ENCODE data around the gene TAF1L. TPM values are rescaled to one million over a fixed set of nuclear protein-coding genes. Genes with fewer than 3 reads are reported as not detected.
"Not testable (repeated sequence)": the region's sequence is repeated elsewhere in the genome, so short reads cannot be mapped to it uniquely, and the experiment has no call there.

Gene TAF1L
- 0.78 TPM for total RNA-seq

DNA sequence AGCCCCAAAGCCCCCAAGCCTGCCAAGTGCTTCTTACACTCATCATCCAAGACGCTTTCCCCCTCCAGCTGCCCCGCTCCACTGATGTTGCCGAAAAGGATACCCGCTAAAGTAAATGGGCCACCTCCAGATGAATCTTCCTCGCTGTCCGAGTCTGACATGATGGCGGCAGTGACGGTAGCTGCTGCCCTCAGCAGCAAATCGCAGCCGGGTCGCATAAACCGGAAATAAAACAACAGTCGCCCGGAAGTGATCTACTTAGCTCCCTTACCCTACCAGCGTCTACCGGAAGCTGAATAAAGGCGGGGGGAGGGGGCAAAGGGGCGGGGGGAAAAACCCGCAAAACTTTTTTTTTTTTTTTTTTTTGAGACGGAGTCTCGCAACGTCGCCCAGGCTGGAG, at the start of gene TAF1L:
Gene TAF1L, minus strand, starts transcription at position 308 of the 400 bp plus-strand sequence. Its CDS starts 90 bp downstream, at position 218.
- no peak for DNase-seq

DNA sequence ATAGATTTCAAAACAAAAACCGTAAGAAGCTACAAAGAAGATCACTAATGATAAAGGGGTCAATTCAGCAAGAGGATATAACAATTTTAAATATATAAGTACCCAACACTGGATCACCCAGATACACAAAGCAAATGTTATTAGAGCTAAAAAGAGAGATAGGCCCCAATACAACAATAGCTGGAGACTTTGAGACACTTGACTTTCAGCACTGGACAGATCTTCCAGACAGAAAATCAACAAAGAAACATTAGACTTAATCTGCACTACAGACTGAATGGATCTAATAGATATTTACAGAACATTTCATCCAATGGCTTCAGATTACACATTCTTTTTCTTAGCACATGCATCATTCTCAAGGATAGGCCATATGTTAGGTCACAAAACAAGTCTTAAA, 46.3 kb upstream of the TAF1L start:
- no peak for DNase-seq

DNA sequence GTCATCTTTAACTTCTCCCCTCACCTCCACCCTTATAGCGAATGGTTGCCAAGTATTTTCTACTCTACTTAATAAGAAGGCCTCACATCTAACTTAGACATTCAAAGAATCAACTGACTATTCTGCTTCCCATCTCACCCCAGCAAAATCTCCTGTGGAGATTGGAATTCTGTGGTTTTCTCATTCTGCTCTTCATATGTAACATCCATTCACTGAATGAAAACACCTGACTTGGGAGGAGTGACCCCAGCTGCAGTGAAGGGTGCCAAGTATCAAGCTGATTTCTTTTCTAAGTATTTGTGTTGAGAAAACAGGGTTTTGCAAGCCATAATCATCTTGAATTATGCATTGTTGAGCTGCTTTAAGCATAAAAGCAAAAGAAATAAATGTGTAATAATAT, 42.5 kb upstream of the TAF1L start:
- DNase-seq, result no peak

- no peak for DNase-seq
Measured at GRCh38 chr9:32672469-32672868, 37.0 kb upstream of the TAF1L start.

DNA sequence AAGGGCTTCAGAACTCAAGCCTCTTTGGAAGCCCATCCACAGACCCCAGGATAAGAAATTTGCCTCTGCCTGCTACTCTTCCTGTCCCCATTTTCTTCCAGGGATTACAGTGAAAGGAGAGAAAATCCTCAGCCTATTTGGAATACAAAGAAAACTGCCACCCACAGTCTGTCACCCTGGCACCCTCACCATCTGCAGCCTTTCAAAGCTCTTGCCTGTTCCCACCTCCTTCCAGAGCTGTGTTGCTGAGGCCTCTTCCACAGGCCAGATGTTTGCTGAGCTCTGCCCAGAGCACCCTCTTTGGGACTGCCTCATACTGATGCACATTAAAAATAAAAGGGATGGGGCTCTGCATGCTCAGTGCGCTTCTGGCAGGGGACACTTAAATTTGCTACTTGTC, 35.9 kb upstream of the TAF1L start:
- peak; percentile 33 for DNase-seq

DNA sequence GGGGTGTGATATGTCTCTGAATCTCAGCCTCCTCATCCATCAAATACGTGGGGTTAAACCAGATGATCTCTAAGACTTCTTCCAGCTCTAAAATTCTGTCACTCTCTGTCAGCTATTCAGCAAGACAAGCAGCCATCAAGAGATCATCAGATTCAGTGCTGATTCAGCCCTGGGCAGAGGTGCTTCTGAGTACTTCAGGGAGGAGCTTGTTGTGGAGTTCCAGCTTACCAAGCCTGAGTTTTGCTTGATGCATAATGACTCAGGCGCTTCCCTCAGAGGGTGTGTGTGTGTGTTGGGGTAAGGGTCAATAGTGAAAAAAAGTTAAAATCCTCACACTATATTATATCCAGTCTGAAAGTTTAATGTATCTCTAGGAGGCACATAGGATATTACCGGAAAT, 29.6 kb upstream of the TAF1L start:
- DNase-seq, result no peak

GRCh38 chr9:32663741-32664140, 28.3 kb upstream of the TAF1L start:
- DNase-seq, result no peak

DNA sequence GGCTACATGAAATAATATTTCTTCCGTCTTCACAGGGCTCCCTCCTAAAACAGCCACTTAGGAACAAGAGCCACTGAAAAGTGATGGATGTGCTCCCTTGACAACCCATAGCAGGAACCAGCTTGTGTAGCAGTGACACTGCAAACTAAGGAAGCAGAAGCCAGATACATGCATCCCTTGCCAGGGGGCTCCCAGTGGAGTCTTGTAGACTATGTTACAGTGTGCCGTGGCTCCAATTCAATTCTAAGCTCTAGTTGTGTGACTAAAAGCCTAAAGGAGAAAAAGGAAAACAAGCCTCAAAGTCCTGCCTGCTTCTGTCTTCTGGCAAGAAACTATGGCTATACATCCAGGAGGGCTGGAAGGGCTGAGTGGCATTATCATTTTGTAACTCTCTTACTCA, 12.2 kb upstream of the TAF1L start:
- DNase-seq, result no peak

- DNase-seq, result no peak
Measured at GRCh38 chr9:32644698-32645097, 9.2 kb upstream of the TAF1L start.

- DNase-seq, result peak; percentile 4
Measured at GRCh38 chr9:32633151-32633550, 2.3 kb downstream of the TAF1L start.

- DNase-seq, result no peak
Measured at GRCh38 chr9:32631991-32632390, 3.5 kb downstream of the TAF1L start.

DNA sequence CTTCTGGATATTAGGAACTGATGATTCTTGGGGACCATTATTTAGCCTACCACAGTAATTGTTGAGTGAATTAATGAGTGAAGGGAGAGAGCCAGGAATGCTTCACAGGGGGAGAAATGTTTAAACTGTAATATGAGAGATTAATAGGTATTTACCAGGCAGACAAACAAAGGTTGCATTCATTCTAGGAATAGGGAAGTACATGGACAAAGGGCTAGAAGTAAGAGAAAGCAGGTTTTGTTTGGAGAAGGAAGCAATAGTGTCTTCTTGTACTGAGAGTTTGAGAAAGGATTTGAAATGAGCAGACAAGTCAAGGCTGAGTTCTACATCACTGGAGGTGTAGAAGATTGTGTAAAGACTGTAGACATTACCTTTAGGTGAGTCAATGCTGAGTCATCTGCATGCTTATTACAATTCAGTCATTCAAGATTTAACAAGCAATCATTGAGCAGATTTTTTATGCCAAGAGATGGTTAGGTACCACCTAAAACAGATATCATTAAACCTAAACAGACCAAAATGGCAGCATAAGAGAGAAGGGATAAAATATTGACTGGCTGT, 8.0 kb downstream of the TAF1L start:
- no peak for DNase-seq

GRCh38 chr9:32625320-32625719, 10.1 kb downstream of the TAF1L start:
- DNase-seq, result no peak

DNA sequence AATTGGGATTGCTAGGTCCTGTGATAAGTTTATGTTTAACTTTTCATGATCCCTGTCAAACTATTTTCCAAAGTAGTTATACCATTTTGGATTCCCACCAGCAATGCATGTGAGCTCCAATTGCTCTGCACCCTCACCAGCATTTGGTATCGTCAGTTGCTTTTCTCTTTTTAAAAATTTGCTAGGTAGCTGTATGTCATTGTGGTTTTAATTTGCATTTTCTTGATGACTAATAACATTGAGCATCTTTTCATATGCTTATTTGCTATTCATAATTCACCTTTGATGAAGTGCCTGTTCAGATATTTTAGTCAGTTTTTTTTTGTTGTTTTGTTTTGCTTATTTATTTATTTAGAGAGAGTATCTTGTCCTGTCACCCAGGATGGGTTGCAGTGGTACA, 12.5 kb downstream of the TAF1L start:
- DNase-seq, result no peak

- no peak for DNase-seq
Measured at GRCh38 chr9:32618261-32618660, 17.2 kb downstream of the TAF1L start.

GRCh38 chr9:32606811-32607210, 28.7 kb downstream of the TAF1L start:
- DNase-seq, result no peak

- DNase-seq, result no peak
Measured at GRCh38 chr9:32603914-32604852, 31.3 kb downstream of the TAF1L start.

DNA sequence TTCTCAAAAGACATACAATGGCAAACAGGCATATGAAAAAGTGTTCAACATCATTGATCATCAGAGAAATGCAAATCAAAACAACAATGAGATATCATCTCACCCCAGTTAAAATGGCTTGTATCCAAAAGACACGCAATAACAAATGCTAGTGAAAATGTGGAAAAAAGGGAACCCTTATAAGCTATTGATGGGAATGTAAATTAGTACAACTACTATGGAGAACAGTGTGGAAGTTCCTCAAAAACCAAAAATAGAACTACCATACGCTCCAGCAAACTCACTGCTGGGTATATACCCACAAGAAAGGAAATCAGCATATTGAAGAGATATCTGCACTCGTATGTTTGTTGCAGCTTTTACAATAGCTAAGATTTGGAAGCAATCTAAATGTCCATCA, 36.4 kb downstream of the TAF1L start:
- not testable (repeated sequence) for DNase-seq

DNA sequence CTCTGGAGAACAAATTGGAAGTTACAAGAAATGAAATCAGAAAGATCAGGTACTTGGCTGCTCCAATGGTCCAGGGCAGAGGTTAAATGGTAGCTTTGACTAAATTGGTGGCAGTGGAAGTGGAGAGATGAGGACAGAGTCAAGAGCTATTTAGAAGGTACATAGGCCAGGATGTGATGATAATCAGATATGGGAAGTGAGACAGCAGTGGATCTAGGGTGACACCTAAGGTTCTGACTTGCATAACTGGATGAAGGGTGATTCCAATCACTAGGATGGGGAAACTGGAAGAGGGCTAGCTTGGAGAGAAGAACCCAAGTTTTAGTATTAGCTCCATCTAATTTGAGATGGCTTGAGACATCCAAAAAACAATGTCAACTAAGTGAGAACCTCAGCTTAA, 38.5 kb downstream of the TAF1L start:
- DNase-seq, result no peak

- no peak for DNase-seq
Measured at GRCh38 chr9:32596096-32596865, 39.2 kb downstream of the TAF1L start.

DNA sequence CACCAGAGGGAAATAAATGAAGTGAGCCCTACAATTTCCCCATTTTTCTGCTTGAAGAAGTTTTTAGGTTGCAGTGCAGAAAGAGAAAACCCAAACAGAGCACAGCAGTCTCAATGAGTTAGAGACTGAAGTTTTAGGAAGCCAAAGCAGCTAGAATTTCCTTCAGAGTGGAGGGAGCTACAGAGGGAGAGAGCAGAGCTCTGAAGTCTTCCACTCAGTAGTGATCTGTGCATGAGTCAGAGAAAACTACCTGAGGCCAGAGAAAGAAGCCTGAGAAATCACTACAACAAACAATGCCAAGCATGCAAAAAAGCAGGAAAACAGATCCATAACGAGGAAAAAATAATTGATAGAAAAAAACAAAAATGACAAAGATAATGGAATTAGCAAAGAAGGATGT, 44.6 kb downstream of the TAF1L start:
- DNase-seq, result no peak

DNA sequence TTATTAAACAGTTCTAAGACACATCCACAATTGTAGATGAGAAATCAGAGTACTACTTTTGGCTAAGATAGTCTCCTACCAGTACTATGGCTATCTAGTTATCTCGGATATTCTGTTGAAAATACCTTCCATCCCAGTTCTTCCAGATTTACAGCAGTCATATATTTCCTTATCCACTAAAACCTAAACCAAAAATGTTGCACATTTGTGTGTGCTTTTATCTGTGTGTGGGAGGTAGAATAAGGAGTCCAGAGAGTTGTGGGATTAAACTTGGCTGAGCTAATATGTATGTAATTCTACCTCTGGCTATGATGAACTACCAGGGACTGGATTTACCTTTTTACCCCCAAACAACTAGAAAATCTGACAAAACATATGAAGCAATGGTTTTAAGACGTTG, 45.0 kb downstream of the TAF1L start:
- DNase-seq, result no peak

GRCh38 chr9:32589083-32589723, 46.3 kb downstream of the TAF1L start:
- no peak for DNase-seq

Measured in occipital lobe (tissue), 2 donors.